Stomach (tissue), 4 donors: Measurements from ENCODE around the gene HNRNPLL.

ENCODE experiments used
- CTCF ChIP-seq, 7 experiments: fragments of 450-650 bp in 4 of 7; fragments of 200-600 bp in 3 of 7; sonication (generic) in 3 of 7; IDR thresholded peaks; one replicate each; pipeline ENCODE4 v1.5.1; 2016 to 2019; ENCODE audit warnings: antibody characterized with exemption in 7 of 7, control low read depth in 2 of 7, mild to moderate bottlenecking in 1 of 7
- POLR2A ChIP-seq, 4 donors: fragments of 450-650 bp; IDR thresholded peaks; one replicate each; pipeline ENCODE4 v1.6.1; 2016; ENCODE audit warnings: antibody characterized with exemption in 4 of 4, control low read depth in 2 of 4, mild to moderate bottlenecking in 1 of 4, moderate library complexity in 1 of 4
- POLR2AphosphoS5 ChIP-seq, 3 donors: sonication (generic); formaldehyde crosslinking; IDR thresholded peaks; one replicate each; pipeline ENCODE4 v1.6.1; 2016; ENCODE audit warnings: antibody characterized with exemption in 3 of 3

GRCh38 chr2:38533180-38533579 is 69.5 kb downstream of the HNRNPLL start:
- TF ChIP-seq CTCF (IDR thresholded peaks at IDR 0.05) (no peak), POLR2AphosphoS5 (IDR thresholded peaks at IDR 0.05) (no peak), POLR2A (IDR thresholded peaks at IDR 0.05) (no peak)
